Activated CD4-positive, alpha-beta T cell treated with anti-CD3 and anti-CD28 coated beads for 36 hours (primary cell): ENCODE measurements around the gene HCST. TPM values are rescaled to one million over a fixed set of nuclear protein-coding genes. Genes with fewer than 3 reads are reported as not detected.
"Not testable (repeated sequence)": the region's sequence is repeated elsewhere in the genome, so short reads cannot be mapped to it uniquely, and the experiment has no call there.

ENCODE experiments used
- ATAC-seq: fragments of 200-7000 bp; cut with Tn5 transposase; one replicate; pipeline ENCODE4 v1.10.0; 2021; ENCODE audit warnings: mild to moderate bottlenecking, moderate library complexity
- CTCF ChIA-PET: fragments of 350-600 bp; sonication (Branson Sonifier 250); formaldehyde crosslinking; loops from one replicate; lab custom pipeline; 2021; ENCODE audit warnings: antibody characterized with exemption; lab: Charles Lee
- POLR2A ChIA-PET: fragments of 350-600 bp; sonication (Branson Sonifier 250); formaldehyde crosslinking; loops from one replicate; lab custom pipeline; 2021; ENCODE audit warnings: antibody characterized with exemption, inconsistent platforms; lab: Charles Lee
- DNase-seq: peaks from one replicate; pipeline ENCODE4 v3.0.0-alpha.2; 2020
- H3K27ac Mint-ChIP-seq: one replicate; pipeline ENCODE4 v1.8.0; 2021; ENCODE audit warnings: mixed read lengths
- H3K27me3 Mint-ChIP-seq: one replicate; pipeline ENCODE4 v1.8.0; 2021; ENCODE audit warnings: mixed read lengths
- H3K36me3 Mint-ChIP-seq: one replicate; pipeline ENCODE4 v1.8.0; 2021; ENCODE audit warnings: low read depth, mixed read lengths
- H3K4me1 Mint-ChIP-seq: one replicate; pipeline ENCODE4 v1.8.0; 2021; ENCODE audit warnings: mixed read lengths
- H3K4me3 Mint-ChIP-seq: one replicate; pipeline ENCODE4 v1.8.0; 2021; ENCODE audit warnings: mild to moderate bottlenecking, moderate library complexity, mixed read lengths
- H3K9me3 Mint-ChIP-seq: one replicate; pipeline ENCODE4 v1.8.0; 2021; ENCODE audit warnings: low read depth, mixed read lengths
- intact Hi-C, 2 experiments: fragments of 100-400 bp; cut with DNase I in 1 of 2; cut with micrococcal nuclease in 1 of 2; formaldehyde crosslinking; loops; one replicate each; pipeline versions ENCODE4 v1.14.2 to v1.15.1; 2022 to 2024; cut with DNase I, micrococcal nuclease
- total RNA-seq, 2 experiments: library from RNA; stranded (reverse); gene quantifications; one replicate each; pipeline ENCODE4 v1.2.3, GENCODE V29; 2021

The HCST gene
- total RNA-seq, 2 experiments from 2014 or later, result 27.0 to 32.7 TPM

DNA sequence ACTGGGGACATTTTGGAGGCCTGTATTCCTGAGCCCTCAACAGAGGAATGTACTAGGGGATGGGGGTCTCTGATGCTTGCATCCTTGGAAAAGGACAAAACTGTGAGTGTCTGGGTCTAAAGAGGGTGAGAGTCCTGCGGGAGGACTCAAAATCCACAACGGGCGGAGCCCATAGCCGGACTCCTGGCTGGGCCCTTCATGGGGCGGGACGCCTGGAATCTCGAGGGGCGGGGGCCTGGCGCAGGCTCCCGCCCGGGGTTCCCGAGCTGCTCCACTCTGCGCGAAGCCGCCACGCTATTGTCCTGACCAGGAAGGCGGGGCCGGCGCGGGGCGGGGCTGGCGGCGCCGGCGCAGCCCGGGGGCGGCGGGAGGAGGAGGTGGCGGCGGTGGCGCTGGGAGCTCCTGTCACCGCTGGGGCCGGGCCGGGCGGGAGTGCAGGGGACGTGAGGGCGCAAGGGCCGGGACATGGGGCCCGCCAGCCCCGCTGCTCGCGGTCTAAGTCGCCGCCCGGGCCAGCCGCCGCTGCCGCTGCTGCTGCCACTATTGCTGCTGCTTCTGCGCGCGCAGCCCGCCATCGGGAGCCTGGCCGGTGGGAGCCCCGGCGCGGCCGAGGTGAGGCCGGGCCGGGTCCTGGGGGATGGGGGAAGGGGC lies 34.0 kb upstream of the HCST start, which contains the start of gene APLP1:
Gene APLP1, plus strand, starts transcription at position 403 of the 651 bp plus-strand sequence. Its CDS starts 63 bp downstream, at position 466.
- ChIA-PET POLR2A (interaction anchor here (0.8 kb wide), 1 partner anchor 63 kb away, joined by 5 read pairs; no protein-coding TSS in a partner anchor), CTCF (no interaction called here)
- peak; percentile 82 for DNase-seq
- Mint-ChIP-seq H3K27ac (no peak within 1 kb of the TSS), H3K27me3 (peaks cover 37% of the 10 kb centered on the region), H3K4me1 (peaks cover 14% of the 10 kb centered on the region), H3K9me3 (no peaks in the 10 kb centered on the region), H3K4me3 (peak within 1 kb of the TSS; percentile 29), H3K36me3 (no peaks in the 10 kb centered on the region)
- intact Hi-C loops, result loop anchor here in 1 of 2 experiments (1.0 kb wide), 1 partner anchor 128 kb away; no protein-coding TSS in a partner anchor
- peak; percentile 50 for ATAC-seq

- peaks cover 37% of the 10 kb centered on the region for H3K27me3 Mint-ChIP-seq
Measured at GRCh38 chr19:35868823-35869326, 33.5 kb upstream of the HCST start.

DNA sequence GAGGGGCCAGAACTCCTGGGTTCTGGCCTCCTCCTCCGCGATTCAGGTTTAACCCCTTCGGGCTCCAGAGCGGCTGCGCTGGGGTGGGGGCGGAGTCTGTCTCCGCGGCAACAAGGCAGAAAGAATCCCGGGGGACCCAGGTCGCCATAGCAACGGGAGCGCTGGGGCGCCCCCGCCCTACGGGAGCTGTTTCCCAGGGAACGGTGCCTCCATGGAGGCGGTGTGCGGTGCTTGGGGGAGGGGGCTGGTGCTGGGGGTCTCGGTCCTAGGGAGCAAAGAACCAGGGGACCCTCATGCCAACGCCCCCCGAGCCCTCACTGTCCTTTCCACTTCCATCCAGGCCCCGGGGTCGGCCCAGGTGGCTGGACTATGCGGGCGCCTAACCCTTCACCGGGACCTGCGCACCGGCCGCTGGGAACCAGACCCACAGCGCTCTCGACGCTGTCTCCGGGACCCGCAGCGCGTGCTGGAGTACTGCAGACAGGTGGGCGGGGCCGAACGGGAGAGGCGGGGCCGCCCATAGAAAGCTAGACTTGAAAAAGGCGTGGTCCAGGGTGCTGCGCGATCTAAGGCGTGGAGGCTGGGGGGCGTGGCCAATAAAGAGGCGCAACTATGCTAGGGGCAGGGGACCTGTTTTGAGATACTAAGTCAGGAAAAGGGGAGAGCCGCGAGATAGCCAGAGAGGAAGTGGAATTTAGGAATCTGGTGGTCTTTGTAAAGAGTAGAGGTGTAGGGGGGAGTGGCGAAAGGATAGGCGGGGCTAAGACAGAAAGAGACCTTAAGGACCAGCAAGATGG lies 32.8 kb upstream of the HCST start:
- H3K27ac Mint-ChIP-seq, result no peak overlapping the region
- peaks cover 14% of the 10 kb centered on the region for H3K4me1 Mint-ChIP-seq
- intact Hi-C loops, result loop anchor here (1.0 to 5.0 kb wide), 10 partner anchors 10 to 323 kb away; partner anchors contain the start of genes ALKBH6 (in 1 of the 2), ARHGAP33 (in 1 of the 2), LRFN3 (in 1 of the 2) and TBCB (in 1 of the 2)
- no peaks in the 10 kb centered on the region for H3K36me3 Mint-ChIP-seq
- H3K27me3 Mint-ChIP-seq, result peaks cover 37% of the 10 kb centered on the region
- DNase-seq (peak; percentile 95), ATAC-seq (peak; percentile 93)
- CTCF ChIA-PET, result interaction anchor here (0.7 to 1.3 kb wide), 6 partner anchors 14 to 175 kb away, joined by 3 to 7 read pairs (median 4); partner anchors contain the start of genes LIN37, PSENEN and U2AF1L4
- H3K9me3 Mint-ChIP-seq, result no peaks in the 10 kb centered on the region
- POLR2A ChIA-PET, result interaction anchor here (0.6 to 1.0 kb wide), 4 partner anchors 9 to 149 kb away, joined by 3 to 4 read pairs (median 4); no protein-coding TSS in a partner anchor
- peak overlapping the region; percentile 52 for H3K4me3 Mint-ChIP-seq

More at GRCh38 chr19:35868823-35869326, 33.5 kb upstream of the HCST start:
- Mint-ChIP-seq H3K4me1 (peaks cover 14% of the 10 kb centered on the region), H3K27ac (no peak overlapping the region), H3K36me3 (no peaks in the 10 kb centered on the region), H3K4me3 (peak overlapping the region; percentile 29), H3K9me3 (no peaks in the 10 kb centered on the region)
- DNase-seq (no peak), ATAC-seq (no peak)
- CTCF ChIA-PET, result no interaction called here
- intact Hi-C loops, result loop anchor here in 1 of 2 experiments (1.0 kb wide), 9 partner anchors 10 to 323 kb away; partner anchors contain the start of genes ALKBH6, ARHGAP33, LRFN3 and TBCB
- POLR2A ChIA-PET, result interaction anchor here (0.8 kb wide), 1 partner anchor 62 kb away, joined by 5 read pairs; no protein-coding TSS in a partner anchor

GRCh38 chr19:35870124-35870736 lies 32.1 kb upstream of the HCST start:
- ChIA-PET POLR2A (interaction anchor here (0.9 to 1.0 kb wide), 2 partner anchors 9 to 10 kb away, joined by 4 read pairs; no protein-coding TSS in a partner anchor), CTCF (interaction anchor here (0.7 to 1.3 kb wide), 6 partner anchors 14 to 176 kb away, joined by 3 to 7 read pairs (median 4); partner anchors contain the start of genes LIN37, PSENEN and U2AF1L4)
- H3K27ac Mint-ChIP-seq, H3K9me3 Mint-ChIP-seq, H3K36me3 Mint-ChIP-seq, ATAC-seq: not testable (repeated sequence)
- Mint-ChIP-seq H3K27me3 (peaks cover 33% of the 10 kb centered on the region), H3K4me1 (peaks cover 14% of the 10 kb centered on the region), H3K4me3 (peak overlapping the region; percentile 52)
- intact Hi-C loops, result loop anchor here (1.0 to 5.0 kb wide), 2 partner anchors 178 to 184 kb away; partner anchors contain the start of genes THAP8 (in 1 of the 2) and WDR62 (in 1 of the 2)
- peak; percentile 83 for DNase-seq

- POLR2A ChIA-PET, result no interaction called here
- DNase-seq (no peak), ATAC-seq (no peak)
- Mint-ChIP-seq H3K27me3 (peaks cover 28% of the 10 kb centered on the region), H3K36me3 (no peaks in the 10 kb centered on the region), H3K9me3 (no peaks in the 10 kb centered on the region), H3K4me1 (peaks cover 14% of the 10 kb centered on the region), H3K4me3 (no peak overlapping the region), H3K27ac (no peak overlapping the region)
- CTCF ChIA-PET, result interaction anchor here (1.3 kb wide), 1 partner anchor 34 kb away, joined by 3 read pairs; no protein-coding TSS in a partner anchor
- intact Hi-C loops, result loop anchor here (1.0 to 5.0 kb wide), 2 partner anchors 178 to 184 kb away; partner anchors contain the start of genes THAP8 (in 1 of the 2) and WDR62 (in 1 of the 2)
Measured at GRCh38 chr19:35870798-35871197, 31.5 kb upstream of the HCST start.

GRCh38 chr19:35871611-35872010 lies 30.7 kb upstream of the HCST start:
- no peaks in the 10 kb centered on the region for H3K36me3 Mint-ChIP-seq
- H3K4me3 Mint-ChIP-seq, result no peak overlapping the region
- intact Hi-C loops, result loop anchor here in 1 of 2 experiments (5.0 kb wide), 1 partner anchor 179 kb away; no protein-coding TSS in a partner anchor
- no peak for DNase-seq
- H3K9me3 Mint-ChIP-seq, result no peaks in the 10 kb centered on the region
- H3K27me3 Mint-ChIP-seq, result peaks cover 27% of the 10 kb centered on the region
- no peak overlapping the region for H3K27ac Mint-ChIP-seq
- ChIA-PET POLR2A (no interaction called here), CTCF (no interaction called here)
- H3K4me1 Mint-ChIP-seq, result peaks cover 14% of the 10 kb centered on the region
- ATAC-seq, result no peak

- DNase-seq (no peak), ATAC-seq (no peak)
- CTCF ChIA-PET, result no interaction called here
- POLR2A ChIA-PET, result no interaction called here
- Mint-ChIP-seq H3K4me1 (peaks cover 14% of the 10 kb centered on the region), H3K4me3 (no peak overlapping the region), H3K9me3 (no peaks in the 10 kb centered on the region), H3K27me3 (peaks cover 26% of the 10 kb centered on the region), H3K36me3 (no peaks in the 10 kb centered on the region), H3K27ac (no peak overlapping the region)
- intact Hi-C loops, result loop anchor here in 1 of 2 experiments (5.0 kb wide), 1 partner anchor 180 kb away; no protein-coding TSS in a partner anchor
Measured at GRCh38 chr19:35872180-35872579, 30.1 kb upstream of the HCST start.

- DNase-seq (no peak), ATAC-seq (no peak)
- Mint-ChIP-seq H3K27ac (no peak overlapping the region), H3K9me3 (no peaks in the 10 kb centered on the region), H3K27me3 (peaks cover 22% of the 10 kb centered on the region), H3K36me3 (no peaks in the 10 kb centered on the region), H3K4me3 (no peak overlapping the region), H3K4me1 (peaks cover 7% of the 10 kb centered on the region)
- intact Hi-C loops, result loop anchor here in 1 of 2 experiments (5.0 kb wide), 1 partner anchor 182 kb away; no protein-coding TSS in a partner anchor
- POLR2A ChIA-PET, result no interaction called here
- CTCF ChIA-PET, result no interaction called here
Measured at GRCh38 chr19:35874392-35874930, 27.9 kb upstream of the HCST start.

DNA sequence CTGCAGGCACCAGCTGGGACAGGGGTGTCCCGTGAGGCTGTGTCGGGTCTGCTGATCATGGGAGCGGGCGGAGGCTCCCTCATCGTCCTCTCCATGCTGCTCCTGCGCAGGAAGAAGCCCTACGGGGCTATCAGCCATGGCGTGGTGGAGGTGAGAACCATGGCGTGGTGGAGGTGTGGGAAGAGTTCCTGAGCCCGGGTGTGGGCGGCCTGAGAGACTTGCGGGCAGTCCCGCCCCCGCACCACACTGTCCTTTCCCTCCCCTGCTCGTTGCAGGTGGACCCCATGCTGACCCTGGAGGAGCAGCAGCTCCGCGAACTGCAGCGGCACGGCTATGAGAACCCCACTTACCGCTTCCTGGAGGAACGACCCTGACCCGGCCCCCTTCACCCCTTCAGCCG lies 23.3 kb upstream of the HCST start:
- intact Hi-C loops, result loop anchor here in 1 of 2 experiments (1.0 kb wide), 2 partner anchors 10 to 51 kb away; no protein-coding TSS in a partner anchor
- ATAC-seq, result no peak
- H3K9me3 Mint-ChIP-seq, result no peaks in the 10 kb centered on the region
- peaks cover 2% of the 10 kb centered on the region for H3K4me1 Mint-ChIP-seq
- no peak for DNase-seq
- peaks cover 16% of the 10 kb centered on the region for H3K27me3 Mint-ChIP-seq
- no peak overlapping the region for H3K27ac Mint-ChIP-seq
- no peak overlapping the region for H3K4me3 Mint-ChIP-seq
- ChIA-PET POLR2A (interaction anchor here (1.0 to 1.1 kb wide), 2 partner anchors 9 to 23 kb away, joined by 3 to 4 read pairs; partner anchors contain the start of gene KIRREL2), CTCF (interaction anchor here (0.5 to 5.5 kb wide), 2 partner anchors 54 to 215 kb away, joined by 3 to 52 read pairs; no protein-coding TSS in a partner anchor)
- no peaks in the 10 kb centered on the region for H3K36me3 Mint-ChIP-seq
